ENCODE data around the gene IPP.
"Not testable (repeated sequence)": the region's sequence is repeated elsewhere in the genome, so short reads cannot be mapped to it uniquely, and the experiment has no call there.

IPP gene

GRCh38 chr1:45750298-45751038 is at the start of gene IPP:
Gene IPP (minus strand): TSS chr1:45750653. CDS start chr1:45746411, 4,242 bp downstream.
- peak; percentile 91 for DNase-seq

- DNase-seq = no peak
Measured at GRCh38 chr1:45796946-45797345, 46.5 kb upstream of the IPP start.

- DNase-seq = no peak
Measured at GRCh38 chr1:45796381-45796780, 45.9 kb upstream of the IPP start.

DNA sequence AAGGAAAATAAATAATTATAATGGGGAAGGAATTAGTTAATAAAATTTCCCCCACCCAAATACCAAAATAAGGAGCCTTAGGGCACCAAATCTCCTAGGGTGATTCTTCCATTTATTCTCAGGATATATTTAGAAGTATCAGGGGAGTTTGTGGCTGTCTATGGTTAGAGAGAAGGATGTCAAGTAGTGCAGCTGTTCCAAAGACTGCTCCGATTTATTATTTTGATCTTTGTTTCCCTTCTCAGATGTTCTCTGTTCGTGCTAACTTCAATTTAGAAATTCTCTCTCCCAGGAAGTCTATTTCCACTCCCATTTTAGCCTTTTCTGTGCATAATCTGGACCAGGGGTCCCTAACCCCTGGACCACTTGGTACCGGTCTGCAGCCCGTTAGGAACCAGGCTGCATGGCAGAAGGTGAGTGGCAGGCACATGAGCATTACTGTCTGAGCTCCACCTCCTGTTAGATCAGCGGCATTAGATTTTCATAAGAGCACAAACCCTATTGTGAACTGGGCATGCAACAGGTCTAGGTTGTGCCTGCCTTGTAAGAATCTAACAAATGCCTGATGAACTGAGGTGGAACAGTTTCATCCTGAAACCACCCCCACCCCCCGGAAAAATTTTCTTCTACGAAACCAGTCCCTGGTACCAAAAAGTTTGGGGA is 43.6 kb upstream of the IPP start:
- DNase-seq = no peak

DNA sequence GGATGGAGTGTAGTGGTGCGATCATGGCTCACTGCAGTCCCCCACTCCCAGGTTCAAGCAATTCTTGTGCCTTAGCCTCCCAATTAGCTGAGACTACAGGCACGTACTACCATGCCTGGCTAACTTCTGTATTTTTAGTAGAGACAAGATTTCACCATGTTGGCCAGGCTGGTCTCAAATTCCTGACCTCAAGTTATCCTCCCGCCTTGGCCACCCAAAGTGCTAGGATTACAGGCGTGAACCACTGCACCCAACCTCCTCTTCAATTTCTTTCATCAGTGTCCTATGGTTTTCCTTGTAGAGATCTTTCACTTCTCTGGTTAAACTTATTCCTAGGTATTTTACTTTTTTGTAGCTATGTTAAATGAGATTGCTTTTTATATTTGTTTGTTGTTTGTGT is 42.3 kb upstream of the IPP start:
- DNase-seq = no peak

DNA sequence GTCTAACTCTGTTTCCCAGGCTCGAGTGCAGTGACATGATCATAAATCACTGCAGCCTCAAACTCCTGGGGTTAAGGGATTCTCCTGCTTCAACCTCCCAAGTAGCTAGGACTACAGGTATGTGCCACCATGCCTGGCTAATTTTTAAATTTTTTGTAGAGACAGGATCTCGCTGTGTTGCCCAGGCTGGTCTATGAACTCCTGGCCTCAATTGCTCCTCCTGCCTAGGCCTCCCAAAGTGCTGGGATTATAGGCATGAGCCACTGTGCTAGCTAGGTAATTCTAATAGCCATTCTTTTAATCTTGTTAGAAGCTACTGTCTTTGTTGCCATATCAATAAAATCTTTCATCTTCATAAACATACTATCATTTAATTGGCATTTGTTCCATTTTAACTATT is 39.1 kb upstream of the IPP start:
- DNase-seq = no peak

- DNase-seq = no peak
Measured at GRCh38 chr1:45787905-45788304, 37.5 kb upstream of the IPP start.

DNA sequence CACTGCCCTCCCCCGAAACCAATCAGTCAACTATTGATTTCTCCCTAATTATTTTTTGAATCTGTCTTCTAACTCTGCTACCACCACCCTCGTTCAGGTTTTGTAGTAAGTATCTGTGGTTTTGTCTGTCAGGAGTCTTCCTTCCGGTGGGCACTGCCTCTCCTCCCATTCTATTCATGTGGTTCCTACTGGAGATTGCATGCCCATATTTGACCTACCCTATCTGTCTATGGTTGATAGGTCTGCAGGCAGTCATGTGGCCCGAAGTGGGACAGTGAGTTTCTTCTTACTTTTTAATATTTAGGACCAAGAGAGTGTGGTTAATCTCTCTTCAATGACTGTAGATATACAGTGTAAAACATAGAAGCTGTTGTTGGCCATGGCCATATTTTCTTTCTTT is 35.1 kb upstream of the IPP start:
- DNase-seq = no peak

DNA sequence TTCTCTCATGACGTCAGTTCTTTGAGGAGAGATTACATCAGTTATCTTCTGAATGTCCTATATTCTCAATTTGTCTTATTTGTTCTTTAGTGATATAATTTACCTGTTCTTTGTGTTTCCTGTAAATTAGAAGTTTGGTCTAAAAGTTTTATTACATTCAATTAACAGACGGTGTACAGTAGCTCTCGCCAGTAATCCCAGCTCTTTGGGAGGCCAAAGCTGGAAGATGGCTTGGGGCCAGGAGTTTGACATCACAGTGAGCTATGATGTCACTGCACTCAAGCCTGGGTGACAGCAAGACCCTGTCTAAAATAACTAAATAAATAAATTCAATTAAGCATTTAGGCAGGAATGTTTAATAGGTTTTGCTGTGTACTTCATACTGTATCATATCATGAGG is 25.3 kb upstream of the IPP start:
- no peak for DNase-seq

GRCh38 chr1:45772971-45773370 is 22.5 kb upstream of the IPP start:
- no peak for DNase-seq

DNA sequence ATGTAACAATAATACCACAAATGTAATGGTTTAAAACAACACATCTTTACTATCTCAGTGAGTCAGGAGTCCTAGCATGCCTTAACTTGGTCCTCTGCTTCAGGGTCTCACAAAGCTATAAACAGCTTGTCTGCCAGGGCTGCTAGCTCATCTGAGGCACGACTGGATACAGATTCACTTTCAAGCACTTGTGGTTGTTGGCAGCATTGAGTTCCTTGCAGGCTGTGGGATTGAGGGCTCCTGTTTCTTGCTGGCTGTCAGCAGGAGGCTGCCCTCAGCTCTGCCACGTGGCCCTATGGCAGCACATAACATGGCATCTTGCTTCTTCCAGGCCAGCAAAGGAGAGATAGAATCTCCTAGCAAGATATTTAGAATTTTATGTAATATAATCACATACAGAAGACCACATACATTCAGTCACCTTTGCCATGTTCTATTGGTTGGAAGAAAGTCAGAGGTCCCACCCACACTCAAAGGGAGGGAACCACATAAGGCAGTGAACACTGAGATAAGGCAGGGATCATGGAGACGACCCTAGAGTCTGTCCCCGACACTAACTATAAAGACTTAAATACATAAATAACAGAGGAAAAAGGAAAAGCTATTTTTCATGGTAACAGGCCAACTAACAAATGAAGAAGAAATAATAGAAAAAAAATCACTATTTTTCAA is 18.9 kb upstream of the IPP start:
- DNase-seq = no peak

GRCh38 chr1:45767035-45767434 is 16.6 kb upstream of the IPP start:
- no peak for DNase-seq

- DNase-seq = no peak
Measured at GRCh38 chr1:45765999-45766792, 15.7 kb upstream of the IPP start.

DNA sequence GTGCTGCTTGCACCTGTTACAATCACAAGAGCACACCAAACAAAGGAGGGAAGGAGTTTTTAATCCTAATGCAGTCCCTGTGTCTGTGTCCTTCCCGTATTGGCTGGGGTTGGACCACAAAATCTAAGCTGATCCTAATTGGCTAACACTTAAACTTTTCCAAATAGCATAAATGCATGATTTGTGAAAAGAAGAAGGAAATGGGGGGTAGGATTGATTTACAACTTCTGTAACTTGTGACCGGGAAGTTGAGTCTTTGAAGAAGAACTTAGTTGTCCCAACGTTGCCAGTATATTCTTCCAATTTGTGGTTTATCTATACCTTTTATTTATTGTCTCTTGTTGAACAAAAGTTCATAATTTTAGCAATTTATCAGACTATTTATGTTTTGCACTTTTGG is 11.8 kb upstream of the IPP start:
- no peak for DNase-seq

GRCh38 chr1:45755697-45756096 is 5.2 kb upstream of the IPP start:
- DNase-seq = no peak

DNA sequence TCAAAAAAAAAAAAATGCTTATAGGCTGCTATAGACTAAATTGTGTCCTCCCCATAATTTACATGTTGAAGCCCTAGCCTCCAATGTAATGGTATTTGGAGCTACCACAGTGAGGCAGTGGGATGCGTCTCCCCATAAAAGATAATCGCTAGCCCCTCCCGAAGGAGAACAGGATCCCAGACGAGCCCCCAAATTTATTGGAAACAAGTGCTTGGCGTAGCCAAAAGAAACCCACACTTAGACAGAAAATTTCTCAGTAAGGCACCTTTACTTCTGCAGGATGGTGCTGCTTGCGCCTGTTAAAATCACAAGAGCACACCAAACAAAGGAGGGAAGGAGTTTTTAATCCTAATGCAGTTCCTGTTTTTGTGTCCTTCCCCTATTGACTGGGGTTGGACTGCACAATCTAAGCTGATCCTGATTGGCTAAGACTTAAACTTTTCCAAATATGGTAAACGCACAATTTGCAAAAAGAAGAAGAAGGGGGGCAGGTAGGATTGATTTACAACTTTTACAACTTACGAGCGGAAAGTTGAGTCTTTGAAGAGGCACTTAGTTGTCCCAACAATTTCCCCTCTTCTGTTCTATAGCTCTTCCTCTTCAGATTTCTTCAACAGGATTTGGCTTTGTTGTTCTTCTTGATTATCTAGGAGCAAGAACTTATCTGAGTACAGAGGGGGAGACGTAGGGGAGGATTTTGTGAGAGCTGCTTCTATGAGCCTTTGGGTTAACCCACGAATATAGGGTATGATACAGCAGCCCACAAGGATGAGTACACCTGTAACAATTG is 3.0 kb upstream of the IPP start:
- no peak for DNase-seq

DNA sequence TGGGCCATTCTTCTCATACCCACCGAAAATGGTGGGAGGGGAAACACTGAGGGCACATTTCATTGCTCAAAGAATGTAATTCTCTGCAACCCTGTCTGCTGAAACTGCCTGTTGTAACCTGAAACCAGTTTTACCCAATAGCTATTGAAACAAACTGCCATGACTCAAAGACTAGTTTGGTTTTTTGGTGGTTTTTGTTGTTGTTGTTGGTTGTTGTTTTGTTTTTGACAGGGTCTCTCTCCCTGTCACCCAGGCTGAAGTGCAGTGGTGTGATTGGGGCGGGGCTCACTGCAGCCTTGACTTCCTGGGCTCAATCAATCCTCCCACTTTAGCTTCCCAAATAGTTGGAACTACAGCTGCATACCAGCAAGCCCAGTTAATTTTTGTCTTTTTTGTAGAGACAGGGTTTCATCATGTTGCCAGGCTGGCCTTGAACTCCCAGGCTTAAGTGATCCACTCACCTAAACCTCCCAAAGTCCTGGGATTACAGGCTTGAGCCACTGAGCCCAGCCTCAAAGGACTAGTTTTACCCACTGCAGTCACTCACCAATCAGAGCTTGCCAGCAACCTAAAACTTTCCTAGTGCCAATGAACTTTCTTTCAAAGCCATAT is 2.1 kb upstream of the IPP start:
- no peak for DNase-seq

- no peak for DNase-seq
Measured at GRCh38 chr1:45752014-45752413, 1.6 kb upstream of the IPP start.

- DNase-seq = not testable (repeated sequence)
Measured at GRCh38 chr1:45751039-45751838, 786 bp upstream of the IPP start.

DNA sequence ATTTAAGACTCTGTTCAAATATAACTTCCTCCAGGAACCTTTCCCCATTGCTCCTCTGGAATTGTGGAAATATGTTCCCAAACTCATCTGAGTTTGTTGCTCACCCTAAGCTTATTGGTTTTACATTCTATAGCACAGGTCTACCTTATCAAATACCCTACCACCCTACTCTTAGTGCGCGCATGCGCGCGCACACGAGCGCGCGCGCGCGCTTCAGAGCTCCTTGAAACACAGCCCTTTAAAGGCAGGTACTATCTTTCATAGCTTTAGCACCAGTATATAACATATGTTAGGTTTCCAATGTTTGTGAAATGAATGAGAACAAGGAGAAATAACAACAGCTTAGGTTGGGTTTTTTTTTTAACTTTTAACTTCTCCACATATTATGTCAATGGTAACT is 3.5 kb downstream of the IPP start:
- no peak for DNase-seq

DNA sequence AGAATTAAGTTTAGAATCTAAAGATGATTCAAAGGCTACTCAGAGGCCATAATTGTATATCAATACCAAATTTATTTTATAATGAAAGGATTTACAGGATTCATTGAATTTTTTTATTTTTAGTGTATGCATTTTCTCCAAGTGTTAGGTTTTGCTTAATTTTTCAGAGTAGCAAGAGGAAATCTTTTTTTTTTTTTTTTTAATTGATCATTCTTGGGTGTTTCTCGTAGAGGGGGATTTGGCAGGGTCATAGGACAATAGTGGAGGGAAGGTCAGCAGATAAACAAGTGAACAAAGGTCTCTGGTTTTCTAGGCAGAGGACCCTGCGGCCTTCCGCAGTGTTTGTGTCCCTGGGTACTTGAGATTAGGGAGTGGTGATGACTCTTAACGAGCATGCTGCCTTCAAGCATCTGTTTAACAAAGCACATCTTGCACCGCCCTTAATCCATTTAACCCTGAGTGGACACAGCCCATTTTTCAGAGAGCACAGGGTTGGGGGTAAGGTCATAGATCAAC is 10.8 kb downstream of the IPP start:
- DNase-seq = not testable (repeated sequence)

Measured in stimulated activated CD4-positive, alpha-beta T cell treated with anti-CD3 and anti-CD28 coated beads, Interleukin-12 subunit alpha, Interleukin-12 subunit beta, amount 100 ng/mL, for 4 hours (primary cell).